ENCODE measurements around the gene GSC2.

GSC2 gene

DNA sequence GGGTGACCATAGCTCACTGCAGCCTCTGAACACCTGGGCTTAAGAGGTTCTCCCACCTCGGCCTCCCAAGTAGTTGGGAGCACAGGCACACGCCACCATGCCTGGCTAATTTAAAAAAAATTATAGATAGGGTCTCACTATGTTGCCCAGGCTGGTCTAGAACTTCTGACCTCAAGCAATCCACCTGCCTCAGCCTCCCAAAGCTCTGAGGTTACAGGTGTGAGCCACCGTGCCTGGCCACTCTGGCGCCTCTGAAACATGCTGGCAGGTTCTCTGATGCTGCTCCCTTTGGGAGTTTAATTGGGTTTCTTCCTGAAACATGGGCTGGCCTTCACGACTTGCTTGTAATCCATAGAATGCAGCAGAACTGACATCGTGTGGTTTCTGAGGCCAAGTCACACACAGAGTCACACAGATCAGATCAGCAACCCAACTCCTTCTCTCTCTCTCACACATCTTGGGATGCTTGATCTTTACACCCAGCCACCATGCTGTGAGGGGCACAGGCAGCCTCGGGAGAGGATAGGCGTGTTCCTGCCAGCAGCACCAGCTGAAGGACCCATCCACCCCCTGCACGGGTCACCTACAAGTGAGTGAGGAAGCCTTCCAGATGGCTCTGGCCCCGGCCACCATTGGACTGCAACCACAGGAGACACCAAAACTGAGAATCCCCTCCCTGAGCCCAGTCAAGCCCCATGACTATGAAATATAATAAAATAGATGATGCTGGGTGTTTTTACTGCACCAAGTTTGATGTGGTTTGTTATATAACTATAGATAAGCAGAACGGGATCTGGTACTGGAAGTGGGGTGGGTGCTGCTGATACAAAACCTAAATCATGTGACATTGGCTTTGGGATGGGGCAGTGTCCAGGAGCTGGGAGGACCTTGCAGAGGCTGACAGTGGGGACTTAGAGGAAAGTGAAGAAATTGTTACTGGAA, 3.1 kb upstream of the GSC2 start:
- no peak for DNase-seq (ENCODE audit: low read depth in 2 of 2)

- DNase-seq (ENCODE audit: low read depth in 2 of 2), result no peak
Measured at GRCh38 chr22:19151329-19152191, 1.5 kb upstream of the GSC2 start.

GRCh38 chr22:19150482-19151328, 613 bp upstream of the GSC2 start:
- no peak for DNase-seq (ENCODE audit: low read depth in 2 of 2)

GRCh38 chr22:19149047-19149883, 827 bp downstream of the GSC2 start:
- DNase-seq (ENCODE audit: low read depth in 2 of 2), result no peak

- no peak for DNase-seq (ENCODE audit: low read depth in 2 of 2)
Measured at GRCh38 chr22:19148417-19149046, 1.6 kb downstream of the GSC2 start.

DNA sequence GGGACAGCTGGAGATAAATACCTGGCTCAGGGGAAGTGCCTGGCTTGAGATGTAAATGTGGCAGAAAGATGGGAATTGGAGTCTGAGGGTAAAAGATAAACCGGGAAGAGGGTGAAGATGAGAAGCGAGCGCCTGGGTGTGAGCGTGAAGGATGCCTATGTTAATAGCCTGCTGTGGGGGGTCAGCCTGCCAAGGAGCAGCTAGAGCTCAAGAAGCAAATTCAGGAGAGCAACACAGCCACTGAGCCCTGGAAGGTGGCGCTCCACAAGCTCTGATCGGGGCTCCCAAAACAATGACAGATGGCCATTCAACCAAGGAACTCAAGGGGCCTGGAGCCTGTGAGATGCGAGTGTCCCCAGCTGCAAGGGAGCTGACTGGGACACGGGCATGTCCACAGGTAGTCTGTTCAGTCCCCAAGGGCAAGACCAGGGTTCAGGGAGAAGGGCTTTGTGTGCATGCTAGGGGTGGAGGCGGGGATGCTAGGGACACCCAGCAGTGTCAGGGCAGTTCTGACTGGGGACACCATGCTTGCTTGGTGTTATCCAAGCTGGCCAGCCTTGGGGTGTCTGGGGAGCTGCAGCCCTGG, 2.8 kb downstream of the GSC2 start:
- no peak for DNase-seq (ENCODE audit: low read depth in 2 of 2)

GRCh38 chr22:19146215-19146968, 3.7 kb downstream of the GSC2 start:
- DNase-seq (ENCODE audit: low read depth in 2 of 2), result no peak

- DNase-seq (ENCODE audit: low read depth in 2 of 2), result no peak
Measured at GRCh38 chr22:19143967-19144400, 6.1 kb downstream of the GSC2 start.

DNA sequence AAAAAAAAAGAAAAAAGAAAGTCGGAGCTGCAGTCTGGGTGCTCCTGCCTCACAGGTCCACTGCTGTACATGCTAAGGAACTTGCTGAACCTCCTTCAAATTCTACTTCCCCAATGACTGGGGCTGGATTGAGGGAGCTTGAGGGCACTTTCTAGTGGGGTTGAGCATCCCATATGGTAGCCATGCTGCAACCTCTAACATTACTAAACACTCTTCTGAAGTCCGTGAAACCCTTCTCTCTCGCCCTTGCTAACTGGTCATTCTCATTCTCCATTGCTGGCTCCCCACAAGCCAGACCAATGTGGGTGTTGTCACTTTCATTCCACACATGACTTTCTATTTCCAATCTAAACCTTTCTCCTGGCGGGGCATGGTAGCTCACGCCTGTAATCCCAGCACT, 6.9 kb downstream of the GSC2 start:
- DNase-seq (ENCODE audit: low read depth in 2 of 2), result no peak

- no peak for DNase-seq (ENCODE audit: low read depth in 2 of 2)
Measured at GRCh38 chr22:19142394-19142793, 7.7 kb downstream of the GSC2 start.

DNA sequence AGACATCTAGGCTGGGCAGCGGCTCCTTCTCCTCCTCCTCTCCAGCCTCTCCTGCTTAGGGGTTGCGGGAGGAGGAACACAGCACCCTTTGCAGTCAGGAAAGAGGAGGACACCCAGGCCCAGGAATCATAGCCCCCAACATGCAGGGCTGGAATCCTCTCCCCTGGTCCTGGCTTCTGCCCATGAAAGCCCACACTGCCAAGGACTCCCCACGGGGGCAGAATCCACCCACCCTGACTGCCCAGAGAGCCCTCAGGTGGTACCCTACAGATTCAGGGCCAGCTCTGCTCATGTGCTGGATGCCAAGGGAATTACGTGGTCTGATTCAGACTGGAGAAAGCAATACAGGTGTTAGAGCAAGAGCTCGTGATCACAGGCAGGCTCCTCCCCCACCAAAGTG, 10.1 kb downstream of the GSC2 start:
- no peak for DNase-seq (ENCODE audit: low read depth in 2 of 2)

GRCh38 chr22:19139001-19139356, 11.1 kb downstream of the GSC2 start:
- no peak for DNase-seq (ENCODE audit: low read depth in 2 of 2)

DNA sequence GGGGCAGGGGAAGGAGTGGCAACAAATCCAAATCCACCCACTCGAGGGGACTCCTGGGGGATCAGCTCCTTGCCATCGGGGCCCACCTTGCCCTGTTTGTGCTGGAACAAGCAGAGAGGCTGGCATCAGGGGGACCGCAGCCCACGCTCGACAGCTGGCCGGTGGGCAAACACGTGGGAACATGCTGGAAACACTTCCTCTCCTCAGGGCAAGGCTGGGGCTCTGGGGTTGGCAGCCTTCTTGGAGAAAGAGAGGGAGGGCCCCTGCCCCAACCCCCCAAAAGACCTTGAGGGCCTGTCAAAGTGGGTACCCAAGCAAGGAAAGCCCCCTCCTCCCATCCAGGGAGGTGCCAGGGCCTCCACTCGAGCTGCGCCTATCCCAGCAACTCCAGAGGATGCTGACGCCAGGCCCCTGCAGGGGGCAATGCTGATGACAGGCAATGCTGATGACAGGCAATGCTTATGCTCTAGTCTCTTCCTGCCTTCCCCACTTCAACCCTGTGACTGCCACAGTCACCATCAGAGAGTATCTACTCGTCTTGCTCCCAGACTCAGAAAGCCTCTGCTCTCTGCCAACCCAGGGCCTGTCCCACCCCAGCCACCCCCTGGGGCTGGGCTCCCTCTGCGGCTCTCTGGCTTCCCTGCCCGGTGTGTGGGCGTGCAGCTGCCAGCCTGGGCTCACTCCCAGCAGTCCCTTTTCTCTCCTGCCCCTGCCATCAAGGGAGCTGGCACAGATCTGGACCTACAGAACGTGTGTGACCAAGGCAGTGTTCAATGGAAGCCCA, 11.7 kb downstream of the GSC2 start:
- no peak for DNase-seq (ENCODE audit: low read depth in 2 of 2)

DNA sequence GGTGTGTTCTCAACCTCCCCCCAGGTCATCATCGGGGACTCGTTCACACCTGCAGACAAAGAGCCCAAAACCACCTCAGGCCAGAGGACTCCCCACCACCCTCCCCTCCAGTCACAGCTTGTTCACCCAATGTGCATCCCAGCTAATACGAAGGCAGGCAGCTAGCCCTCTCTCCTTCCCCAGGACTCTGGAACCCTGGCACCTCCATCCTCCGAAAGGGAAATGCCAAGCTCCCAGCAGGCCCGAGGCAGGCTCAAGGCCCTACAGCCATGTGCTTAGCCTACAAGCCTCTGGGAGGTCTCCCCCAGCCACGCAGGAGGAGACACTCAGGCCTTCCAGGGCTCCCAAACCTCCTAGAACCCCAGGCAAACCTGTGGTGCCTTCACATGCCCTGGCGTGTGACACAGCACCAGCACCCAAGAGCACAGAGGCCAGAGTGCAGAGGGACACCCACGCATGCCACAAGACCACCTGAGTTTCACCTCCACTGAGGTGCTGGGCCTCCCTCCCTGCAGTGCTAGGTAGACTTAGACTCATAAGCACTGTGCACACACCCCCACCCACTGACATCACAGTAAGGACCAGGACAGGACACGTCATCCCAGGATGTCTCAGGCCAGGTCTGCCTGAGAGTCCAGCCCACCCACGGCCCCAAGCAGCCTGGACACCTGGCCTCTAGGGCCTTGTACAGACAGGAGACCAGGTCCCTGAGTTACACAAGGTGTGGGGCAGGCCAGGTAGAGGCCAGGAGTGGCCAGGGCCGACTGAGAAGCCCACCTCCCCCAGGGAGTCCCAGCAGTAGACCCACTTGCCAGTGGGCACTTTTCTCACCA, 12.5 kb downstream of the GSC2 start:
- no peak for DNase-seq (ENCODE audit: low read depth in 2 of 2)

GRCh38 chr22:19136915-19137314, 13.2 kb downstream of the GSC2 start:
- no peak for DNase-seq (ENCODE audit: low read depth in 2 of 2)

- no peak for DNase-seq (ENCODE audit: low read depth in 2 of 2)
Measured at GRCh38 chr22:19134874-19135273, 15.2 kb downstream of the GSC2 start.

DNA sequence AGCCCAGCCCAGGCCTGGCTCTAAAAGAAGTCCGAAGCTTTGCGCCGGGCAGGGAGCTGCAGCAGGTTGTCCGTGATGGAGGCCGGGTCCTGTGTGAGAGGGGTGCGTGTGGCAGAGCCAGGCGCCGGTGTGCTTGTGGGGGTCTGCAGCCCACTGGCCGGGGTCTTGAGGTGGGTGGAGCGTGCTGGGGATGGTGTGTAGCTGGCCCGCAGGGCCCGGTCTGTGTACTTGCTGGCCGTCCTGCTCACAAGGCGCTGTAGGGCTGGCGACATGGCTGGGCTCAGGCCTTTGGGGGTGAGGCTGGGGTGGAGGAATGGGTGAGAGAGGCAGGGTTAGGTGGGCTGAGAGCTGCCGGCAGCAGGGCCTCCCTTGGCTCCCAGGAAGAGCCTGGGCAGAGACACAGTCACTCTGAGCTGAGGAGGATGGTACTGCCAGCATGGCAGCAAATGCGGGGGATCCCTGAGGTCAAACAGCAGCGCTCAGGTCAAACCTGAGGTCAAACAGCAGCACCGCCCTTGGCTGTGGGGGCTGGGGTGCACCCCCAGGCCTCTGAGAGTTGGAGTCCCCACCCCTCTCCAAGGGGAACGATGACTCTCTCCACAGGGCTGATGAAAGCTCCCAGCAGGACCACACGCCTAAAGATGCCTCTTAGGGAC, 15.8 kb downstream of the GSC2 start:
- no peak for DNase-seq (ENCODE audit: low read depth in 2 of 2)

Measured in fibroblast of skin of left quadriceps (primary cell).